ENCODE data around the gene REG1B. TPM values are rescaled to one million over a fixed set of nuclear protein-coding genes. Genes with fewer than 3 reads are reported as not detected.

Gene REG1B, protein sequence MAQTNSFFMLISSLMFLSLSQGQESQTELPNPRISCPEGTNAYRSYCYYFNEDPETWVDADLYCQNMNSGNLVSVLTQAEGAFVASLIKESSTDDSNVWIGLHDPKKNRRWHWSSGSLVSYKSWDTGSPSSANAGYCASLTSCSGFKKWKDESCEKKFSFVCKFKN
- 1 to 10 TPM in 1 of 2 donors, not detected in 1; 1.8 TPM for total RNA-seq

DNA sequence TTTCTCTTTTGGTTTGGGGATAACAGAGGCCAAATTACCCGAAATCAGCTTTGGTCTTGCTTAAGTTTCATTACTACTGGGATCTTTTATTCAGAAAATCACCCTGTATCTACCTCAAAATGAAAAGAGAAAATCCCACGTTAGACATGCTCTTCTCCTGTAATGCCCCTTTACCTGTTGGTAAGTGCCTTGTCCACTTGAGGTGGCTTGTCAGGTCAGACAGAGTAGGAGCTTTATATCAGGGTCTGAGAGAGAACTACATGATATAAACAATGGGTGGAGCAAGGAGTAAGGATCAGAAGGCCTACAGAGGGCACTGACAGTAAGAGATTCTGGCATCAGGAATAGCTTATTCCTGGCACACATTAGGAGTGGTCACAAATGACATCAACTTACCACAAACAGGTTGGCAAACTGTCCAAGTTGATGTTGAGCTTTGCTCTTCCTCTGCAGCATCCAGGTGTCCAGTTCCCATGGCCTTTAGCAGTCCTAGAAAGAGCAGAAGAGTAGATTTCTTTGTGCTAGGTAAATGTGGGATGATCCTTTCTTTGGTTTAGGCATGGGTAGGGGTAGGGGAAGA is at the start of gene REG1B:
Gene REG1B, minus strand, starts transcription at position 209 of the 580 bp plus-strand sequence. CDS start 381 bp downstream, outside the sequence.
- ATAC-seq (ENCODE audit: insufficient number of reproducible peaks, low FRiP score, low read depth), result no peak
- H3K27ac ChIP-seq, result no peak within 1 kb of the TSS
- no peaks in the 10 kb centered on the region for H3K36me3 ChIP-seq
- H3K4me1 ChIP-seq (ENCODE audit: control insufficient read depth in 1 of 2, low read depth in 2 of 2), result no peaks in the 10 kb centered on the region
- no peaks in the 10 kb centered on the region for H3K9me3 ChIP-seq
- DNase-seq (ENCODE audit: low spot score), result no peak
- H3K4me3 ChIP-seq, result no peak within 1 kb of the TSS
- TF ChIP-seq, protein P1, sequence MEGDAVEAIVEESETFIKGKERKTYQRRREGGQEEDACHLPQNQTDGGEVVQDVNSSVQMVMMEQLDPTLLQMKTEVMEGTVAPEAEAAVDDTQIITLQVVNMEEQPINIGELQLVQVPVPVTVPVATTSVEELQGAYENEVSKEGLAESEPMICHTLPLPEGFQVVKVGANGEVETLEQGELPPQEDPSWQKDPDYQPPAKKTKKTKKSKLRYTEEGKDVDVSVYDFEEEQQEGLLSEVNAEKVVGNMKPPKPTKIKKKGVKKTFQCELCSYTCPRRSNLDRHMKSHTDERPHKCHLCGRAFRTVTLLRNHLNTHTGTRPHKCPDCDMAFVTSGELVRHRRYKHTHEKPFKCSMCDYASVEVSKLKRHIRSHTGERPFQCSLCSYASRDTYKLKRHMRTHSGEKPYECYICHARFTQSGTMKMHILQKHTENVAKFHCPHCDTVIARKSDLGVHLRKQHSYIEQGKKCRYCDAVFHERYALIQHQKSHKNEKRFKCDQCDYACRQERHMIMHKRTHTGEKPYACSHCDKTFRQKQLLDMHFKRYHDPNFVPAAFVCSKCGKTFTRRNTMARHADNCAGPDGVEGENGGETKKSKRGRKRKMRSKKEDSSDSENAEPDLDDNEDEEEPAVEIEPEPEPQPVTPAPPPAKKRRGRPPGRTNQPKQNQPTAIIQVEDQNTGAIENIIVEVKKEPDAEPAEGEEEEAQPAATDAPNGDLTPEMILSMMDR (IDR thresholded peaks at IDR 0.05), result no peak
- H3K27me3 ChIP-seq (replicated peaks; ENCODE audit: insufficient read depth), result no peaks in the 10 kb centered on the region

DNA sequence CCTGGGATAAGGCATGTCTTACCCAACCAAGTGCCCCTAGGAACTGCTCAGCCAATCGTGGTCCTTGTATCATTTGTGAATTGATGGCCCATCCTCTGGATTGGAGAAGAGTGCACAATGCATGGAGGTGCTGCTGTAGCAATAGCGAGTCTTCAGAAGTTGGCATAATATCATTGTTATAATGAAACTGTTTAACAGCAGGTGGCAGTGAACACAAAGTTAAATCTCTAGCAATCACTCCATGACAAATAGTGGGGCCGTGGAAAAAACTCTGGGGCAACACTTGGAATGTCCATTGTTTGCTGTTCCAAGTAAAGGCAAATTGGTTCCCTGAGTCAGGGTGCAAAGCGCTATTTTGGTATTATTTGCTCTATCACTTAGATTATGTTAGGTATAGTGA is 43.9 kb upstream of the REG1B start:
- no peak for DNase-seq (ENCODE audit: low spot score)
- Histone ChIP-seq H3K27ac (no peak overlapping the region), H3K36me3 (no peaks in the 10 kb centered on the region), H3K27me3 (replicated peaks; ENCODE audit: insufficient read depth) (no peaks in the 10 kb centered on the region), H3K4me3 (no peak overlapping the region), H3K9me3 (no peaks in the 10 kb centered on the region), H3K4me1 (ENCODE audit: control insufficient read depth in 1 of 2, low read depth in 2 of 2) (no peaks in the 10 kb centered on the region)
- TF ChIP-seq, protein P1 (IDR thresholded peaks at IDR 0.05), result no peak
- ATAC-seq (ENCODE audit: insufficient number of reproducible peaks, low FRiP score, low read depth), result no peak

DNA sequence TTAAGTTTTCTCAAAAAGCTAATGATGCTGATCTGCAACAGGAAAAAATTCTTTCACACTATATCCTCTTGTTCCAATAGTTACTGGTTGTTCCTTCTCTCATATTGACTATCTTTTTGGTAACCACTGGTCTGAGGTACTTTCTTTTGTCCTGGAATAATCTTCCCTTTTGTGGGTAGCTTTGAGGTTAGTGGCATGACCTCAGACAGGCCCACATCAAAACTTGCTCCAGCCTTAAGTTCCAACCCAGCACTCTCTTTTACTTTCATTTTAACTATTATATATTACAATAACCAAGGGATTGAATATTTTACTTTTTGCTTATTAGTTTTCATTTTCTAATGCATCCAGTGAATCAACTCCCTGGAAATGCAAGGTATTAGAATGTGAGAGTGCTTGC is 42.0 kb upstream of the REG1B start:
- no peaks in the 10 kb centered on the region for H3K36me3 ChIP-seq
- no peak overlapping the region for H3K27ac ChIP-seq
- TF ChIP-seq, protein P1 (IDR thresholded peaks at IDR 0.05), result no peak
- H3K4me1 ChIP-seq (ENCODE audit: control insufficient read depth in 1 of 2, low read depth in 2 of 2), result no peaks in the 10 kb centered on the region
- no peaks in the 10 kb centered on the region for H3K9me3 ChIP-seq
- no peak for ATAC-seq (ENCODE audit: insufficient number of reproducible peaks, low FRiP score, low read depth)
- no peaks in the 10 kb centered on the region for H3K27me3 ChIP-seq (replicated peaks; ENCODE audit: insufficient read depth)
- H3K4me3 ChIP-seq, result no peak overlapping the region
- DNase-seq (ENCODE audit: low spot score), result no peak

DNA sequence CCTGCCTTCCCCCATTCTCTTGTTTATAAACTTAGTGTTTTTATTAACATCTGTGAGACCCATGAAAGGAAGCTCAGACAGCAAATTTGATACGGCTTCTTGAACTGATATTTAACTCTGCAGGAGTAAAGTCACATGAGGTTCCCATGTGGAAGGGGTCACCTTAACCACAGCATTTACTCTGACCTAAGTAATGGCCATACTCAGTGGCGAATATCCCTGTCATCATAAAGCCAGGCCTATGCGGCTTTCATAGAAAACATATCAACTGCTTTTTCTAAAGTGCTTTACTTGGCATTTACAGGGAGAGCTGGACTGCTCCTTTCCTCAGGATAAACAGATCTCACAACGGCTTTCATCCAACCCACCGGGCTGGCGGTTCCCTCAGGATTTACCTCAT is 41.5 kb upstream of the REG1B start:
- Histone ChIP-seq H3K4me3 (no peak overlapping the region), H3K27me3 (replicated peaks; ENCODE audit: insufficient read depth) (no peaks in the 10 kb centered on the region), H3K4me1 (ENCODE audit: control insufficient read depth in 1 of 2, low read depth in 2 of 2) (no peaks in the 10 kb centered on the region), H3K27ac (no peak overlapping the region), H3K36me3 (no peaks in the 10 kb centered on the region), H3K9me3 (no peaks in the 10 kb centered on the region)
- ATAC-seq (ENCODE audit: insufficient number of reproducible peaks, low FRiP score, low read depth) (no peak), DNase-seq (ENCODE audit: low spot score) (no peak)
- TF ChIP-seq, protein P1 (IDR thresholded peaks at IDR 0.05), result no peak

DNA sequence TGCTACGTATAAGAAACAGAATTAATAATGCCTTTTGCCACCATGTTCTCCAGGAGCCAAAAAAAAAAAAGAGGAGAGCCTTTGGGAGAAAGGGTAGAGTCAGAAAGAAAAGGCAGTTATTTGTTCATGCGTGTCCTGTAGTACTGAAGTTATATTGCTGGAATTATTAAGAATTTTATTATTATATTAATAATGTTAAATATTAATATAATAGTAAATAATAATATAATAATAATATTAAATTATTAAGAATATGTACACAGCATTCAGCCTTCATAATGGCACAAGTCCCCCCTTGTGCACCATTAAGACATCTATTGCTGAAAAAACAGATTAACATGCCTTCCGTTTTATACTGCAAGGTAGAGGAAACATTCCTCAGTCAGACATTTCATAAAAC is 40.6 kb upstream of the REG1B start:
- H3K27me3 ChIP-seq (replicated peaks; ENCODE audit: insufficient read depth), result no peaks in the 10 kb centered on the region
- TF ChIP-seq, protein P1 (IDR thresholded peaks at IDR 0.05), result no peak
- DNase-seq (ENCODE audit: low spot score) (no peak), ATAC-seq (ENCODE audit: insufficient number of reproducible peaks, low FRiP score, low read depth) (no peak)
- no peaks in the 10 kb centered on the region for H3K36me3 ChIP-seq
- H3K4me1 ChIP-seq (ENCODE audit: control insufficient read depth in 1 of 2, low read depth in 2 of 2), result no peaks in the 10 kb centered on the region
- no peak overlapping the region for H3K4me3 ChIP-seq
- no peaks in the 10 kb centered on the region for H3K9me3 ChIP-seq
- H3K27ac ChIP-seq, result no peak overlapping the region

Measured in thoracic aorta (tissue), 2 donors.